Stimulated activated memory B cell treated with anti-CD40 and anti-IgM and Interleukin-4, amounts not matched to agents 10 μg/mL and 1 μg/mL and 100 μg/mL, for 72 hours (primary cell): ENCODE data around the gene KL.

Source experiments
- ATAC-seq: fragments of 150-1000 bp; cut with Tn5 transposase; 2 replicates; pipeline ENCODE4 v1.10.0; 2021
- H3K27ac Mint-ChIP-seq: one replicate; pipeline ENCODE4 v1.8.0; 2022; ENCODE audit warnings: mild to moderate bottlenecking, mixed read lengths
- H3K27me3 Mint-ChIP-seq: one replicate; pipeline ENCODE4 v1.8.0; 2022; ENCODE audit warnings: mixed read lengths
- H3K36me3 Mint-ChIP-seq: one replicate; pipeline ENCODE4 v1.8.0; 2022; ENCODE audit warnings: mixed read lengths
- H3K4me1 Mint-ChIP-seq: one replicate; pipeline ENCODE4 v1.8.0; 2022; ENCODE audit warnings: mixed read lengths
- H3K4me3 Mint-ChIP-seq: one replicate; pipeline ENCODE4 v1.8.0; 2022; ENCODE audit warnings: mild to moderate bottlenecking, moderate library complexity, mixed read lengths
- H3K9me3 Mint-ChIP-seq: one replicate; pipeline ENCODE4 v1.8.0; 2022; ENCODE audit warnings: mixed read lengths

Gene KL

GRCh38 chr13:33015791-33016323 lies 366 bp upstream of the KL start:
- Mint-ChIP-seq H3K4me3 (no peak overlapping the region), H3K36me3 (no peaks in the 10 kb centered on the region), H3K9me3 (peaks cover under 1% of the 10 kb centered on the region), H3K4me1 (peaks cover 18% of the 10 kb centered on the region), H3K27ac (no peak overlapping the region), H3K27me3 (peaks cover 68% of the 10 kb centered on the region)
- ATAC-seq = peak; percentile 5

- Mint-ChIP-seq H3K36me3 (no peaks in the 10 kb centered on the region), H3K27ac (no peak overlapping the region), H3K4me1 (peaks cover 18% of the 10 kb centered on the region), H3K4me3 (no peak overlapping the region), H3K9me3 (no peaks in the 10 kb centered on the region), H3K27me3 (peaks cover 75% of the 10 kb centered on the region)
- ATAC-seq = peak; percentile 53
These were observed 1.2 kb downstream of the KL start for GRCh38 chr13:33017323-33017929.

- H3K27ac Mint-ChIP-seq = no peak overlapping the region
- no peaks in the 10 kb centered on the region for H3K36me3 Mint-ChIP-seq
- no peaks in the 10 kb centered on the region for H3K9me3 Mint-ChIP-seq
- no peak overlapping the region for H3K4me3 Mint-ChIP-seq
- H3K4me1 Mint-ChIP-seq = peaks cover 18% of the 10 kb centered on the region
- peaks cover 69% of the 10 kb centered on the region for H3K27me3 Mint-ChIP-seq
- ATAC-seq = no peak
These were observed 2.7 kb downstream of the KL start for GRCh38 chr13:33018886-33019285.

DNA sequence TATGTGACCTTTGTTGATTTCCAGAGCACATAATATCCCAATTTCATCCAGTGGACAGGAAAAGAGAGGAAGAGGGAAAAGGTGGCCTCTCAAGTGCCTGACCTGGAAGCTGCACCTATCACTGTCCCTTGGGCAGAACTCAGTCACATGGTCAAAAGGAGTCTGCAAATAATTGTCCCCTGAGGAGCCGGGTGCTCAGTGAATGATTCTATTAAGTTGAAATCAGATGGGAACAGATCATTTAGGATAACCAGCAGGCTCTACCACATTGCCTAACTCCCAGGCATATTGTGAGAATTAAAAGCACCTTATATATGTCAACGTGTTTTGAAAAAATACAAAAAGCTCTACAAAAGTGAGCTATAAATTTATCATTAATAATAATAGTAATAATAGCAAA lies 6.8 kb downstream of the KL start:
- no peak for ATAC-seq
- Mint-ChIP-seq H3K27ac (no peak overlapping the region), H3K4me1 (no peaks in the 10 kb centered on the region), H3K4me3 (no peak overlapping the region), H3K9me3 (no peaks in the 10 kb centered on the region), H3K36me3 (no peaks in the 10 kb centered on the region), H3K27me3 (peaks cover 53% of the 10 kb centered on the region)

DNA sequence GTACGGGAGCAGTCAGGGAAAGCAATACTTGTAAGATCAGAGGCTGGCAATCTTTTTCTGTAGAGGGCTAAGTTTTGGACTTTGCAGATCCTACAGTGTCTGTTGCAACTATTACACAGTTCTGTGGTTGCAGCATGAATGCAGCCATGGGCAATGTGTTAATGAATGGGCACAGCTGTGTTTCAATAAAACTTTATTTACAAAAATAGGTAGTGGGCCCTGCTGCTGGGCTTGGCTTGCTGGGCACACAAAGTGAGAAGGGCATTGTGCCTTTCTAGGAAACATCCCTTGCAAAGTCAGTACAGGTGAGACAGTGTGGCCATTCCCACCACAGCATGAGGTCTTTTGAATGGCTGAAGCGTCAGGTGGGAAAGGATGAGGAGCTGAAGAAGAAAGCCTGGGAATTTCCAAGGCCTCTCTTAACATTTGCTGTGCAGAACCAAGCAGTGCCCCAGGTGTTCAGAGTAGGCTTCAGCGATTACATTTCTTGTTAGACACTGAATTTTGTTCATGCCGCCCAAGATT lies 9.1 kb downstream of the KL start:
- ATAC-seq = no peak
- Mint-ChIP-seq H3K9me3 (no peaks in the 10 kb centered on the region), H3K4me3 (no peak overlapping the region), H3K36me3 (no peaks in the 10 kb centered on the region), H3K27me3 (peaks cover 48% of the 10 kb centered on the region), H3K4me1 (no peaks in the 10 kb centered on the region), H3K27ac (no peak overlapping the region)

DNA sequence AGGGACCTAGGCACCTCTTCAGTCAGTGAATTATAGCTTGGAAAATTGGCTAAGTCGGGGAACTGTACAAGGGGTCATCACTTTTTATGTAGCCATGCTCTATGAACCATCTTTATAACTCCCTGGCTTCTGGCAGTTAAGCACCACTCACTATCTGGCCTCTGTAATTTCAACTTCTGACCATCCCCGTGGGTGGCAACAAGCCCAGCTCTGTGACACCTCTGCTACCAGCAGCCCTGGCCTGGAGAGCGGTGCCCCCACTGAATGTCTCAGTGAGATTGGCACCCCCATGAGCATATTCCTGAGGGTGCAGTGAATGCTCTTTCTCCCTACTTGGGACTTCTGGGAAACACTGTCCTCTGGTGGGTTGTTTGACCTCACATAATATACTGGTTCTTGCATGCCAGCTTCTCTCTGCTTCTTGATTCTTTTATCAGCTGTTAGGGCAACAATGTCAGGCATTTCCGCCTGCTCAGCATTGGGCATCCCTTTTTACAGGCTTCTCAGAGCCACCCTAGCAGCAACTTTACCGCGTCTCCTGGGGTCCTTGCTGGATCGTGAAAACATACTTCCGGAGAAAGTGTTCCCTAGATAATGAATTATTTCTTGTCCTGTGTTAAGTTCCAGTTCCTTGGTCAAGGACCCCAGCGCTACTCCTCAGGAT lies 10.4 kb downstream of the KL start:
- no peak for ATAC-seq
- Mint-ChIP-seq H3K36me3 (no peaks in the 10 kb centered on the region), H3K4me3 (no peak overlapping the region), H3K9me3 (no peaks in the 10 kb centered on the region), H3K27ac (no peak overlapping the region), H3K4me1 (no peaks in the 10 kb centered on the region), H3K27me3 (peaks cover 48% of the 10 kb centered on the region)

- no peaks in the 10 kb centered on the region for H3K36me3 Mint-ChIP-seq
- no peak for ATAC-seq
These were observed 12.4 kb downstream of the KL start for GRCh38 chr13:33028620-33029019.

DNA sequence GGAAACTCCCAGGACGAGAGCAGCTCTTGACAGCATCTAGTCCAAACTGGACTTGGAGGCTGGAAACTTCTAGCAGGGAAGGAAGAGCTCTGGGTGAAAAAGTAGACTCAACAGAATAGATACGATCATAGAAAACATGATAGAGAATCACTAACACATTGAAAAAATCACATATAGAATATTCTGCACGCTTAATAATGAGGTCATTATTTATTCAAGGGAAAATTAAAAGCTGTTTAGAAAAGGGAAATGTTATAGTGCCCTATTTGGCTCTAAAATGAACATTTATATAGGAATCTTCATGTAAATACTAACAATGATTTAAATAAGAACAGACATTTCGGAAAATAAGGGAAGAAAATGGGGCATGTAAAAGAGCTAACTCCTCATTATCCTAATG lies 15.1 kb downstream of the KL start:
- Mint-ChIP-seq H3K36me3 (no peaks in the 10 kb centered on the region), H3K4me1 (peaks cover 7% of the 10 kb centered on the region), H3K27ac (no peak overlapping the region), H3K27me3 (peaks cover 49% of the 10 kb centered on the region), H3K9me3 (peaks cover 2% of the 10 kb centered on the region), H3K4me3 (no peak overlapping the region)
- no peak for ATAC-seq

More at GRCh38 chr13:33028620-33029019, 12.4 kb downstream of the KL start:
- Mint-ChIP-seq H3K27me3 (peaks cover 56% of the 10 kb centered on the region), H3K4me3 (no peak overlapping the region), H3K27ac (no peak overlapping the region), H3K9me3 (peaks cover 2% of the 10 kb centered on the region), H3K4me1 (peaks cover 6% of the 10 kb centered on the region)

DNA sequence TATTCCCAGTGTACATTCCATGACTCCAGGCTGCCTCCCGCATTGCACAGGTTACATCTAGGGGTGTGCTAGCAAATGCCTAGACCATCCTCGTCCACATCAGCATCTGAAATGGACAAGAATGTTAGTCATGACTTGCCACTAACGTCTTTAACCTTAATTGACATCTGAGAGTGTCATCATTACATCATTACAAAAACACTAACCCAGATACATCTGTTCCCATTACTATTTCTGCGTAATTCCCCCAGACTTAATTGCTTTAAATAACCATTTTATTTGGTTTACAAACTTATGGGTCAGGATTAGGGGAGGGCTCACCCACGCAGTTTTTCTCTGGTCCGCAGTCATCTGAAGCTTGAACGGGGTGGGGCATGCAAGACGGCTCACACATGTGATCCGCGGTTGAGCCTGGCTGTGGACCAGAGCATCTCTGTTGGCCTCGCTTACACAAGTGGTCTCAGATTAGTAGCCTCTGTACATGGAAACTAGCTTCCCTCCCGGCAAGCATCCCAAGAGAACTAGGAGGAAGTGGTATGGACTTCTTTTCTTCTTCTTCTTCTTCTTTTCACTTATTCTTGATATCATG lies 15.9 kb downstream of the KL start:
- H3K4me3 Mint-ChIP-seq = no peak overlapping the region

GRCh38 chr13:33033051-33033812 lies 17.0 kb downstream of the KL start:
- Mint-ChIP-seq H3K36me3 (no peaks in the 10 kb centered on the region), H3K27me3 (peaks cover 43% of the 10 kb centered on the region), H3K4me3 (peak overlapping the region; percentile 84), H3K9me3 (peaks cover 2% of the 10 kb centered on the region), H3K4me1 (peaks cover 7% of the 10 kb centered on the region), H3K27ac (peak overlapping the region; percentile 37)
- peak; percentile 48 for ATAC-seq

More for the DNA sequence above, 15.9 kb downstream of the KL start:
- H3K27me3 Mint-ChIP-seq = peaks cover 49% of the 10 kb centered on the region
- no peaks in the 10 kb centered on the region for H3K36me3 Mint-ChIP-seq
- no peak for ATAC-seq
- H3K27ac Mint-ChIP-seq = no peak overlapping the region
- peaks cover 7% of the 10 kb centered on the region for H3K4me1 Mint-ChIP-seq
- peaks cover 2% of the 10 kb centered on the region for H3K9me3 Mint-ChIP-seq

GRCh38 chr13:33033986-33034385 lies 17.8 kb downstream of the KL start:
- no peak overlapping the region for H3K4me3 Mint-ChIP-seq

DNA sequence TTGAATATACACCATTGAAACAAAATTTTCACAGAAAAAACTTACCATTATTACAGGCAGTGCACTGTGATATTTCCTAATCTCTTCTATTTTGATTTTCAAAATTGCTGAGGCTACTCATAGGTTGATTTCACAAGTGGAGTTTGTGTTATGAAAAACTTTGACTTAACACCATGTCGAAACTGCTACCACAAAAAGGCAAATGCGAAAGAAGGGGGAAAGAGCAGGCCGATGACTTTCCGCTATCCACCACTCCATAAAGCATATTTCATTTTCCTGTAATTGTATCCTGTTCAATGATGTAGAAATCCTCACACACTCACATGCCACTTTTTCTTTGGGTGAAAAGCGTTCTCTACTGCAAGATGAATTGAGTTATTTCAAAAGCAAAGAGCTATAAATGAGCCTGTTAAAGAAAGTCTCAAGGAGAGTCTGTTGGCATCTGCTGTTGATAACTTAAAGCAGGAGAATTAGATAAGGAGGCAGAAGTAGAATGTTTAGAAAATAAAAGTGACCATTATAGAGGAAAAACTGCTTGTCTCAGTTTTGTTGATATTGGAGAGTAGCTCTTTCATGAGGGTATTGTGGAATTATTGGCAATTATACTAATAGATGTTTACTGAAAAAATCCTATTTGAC lies 18.8 kb downstream of the KL start:
- Mint-ChIP-seq H3K4me3 (no peak overlapping the region), H3K9me3 (peaks cover 2% of the 10 kb centered on the region), H3K27ac (no peak overlapping the region), H3K27me3 (peaks cover 37% of the 10 kb centered on the region), H3K36me3 (no peaks in the 10 kb centered on the region), H3K4me1 (peaks cover 7% of the 10 kb centered on the region)
- no peak for ATAC-seq

More at GRCh38 chr13:33033986-33034385, 17.8 kb downstream of the KL start:
- H3K9me3 Mint-ChIP-seq = peaks cover 2% of the 10 kb centered on the region
- peaks cover 38% of the 10 kb centered on the region for H3K27me3 Mint-ChIP-seq
- ATAC-seq = no peak
- peak overlapping the region; percentile 37 for H3K27ac Mint-ChIP-seq
- peaks cover 7% of the 10 kb centered on the region for H3K4me1 Mint-ChIP-seq
- no peaks in the 10 kb centered on the region for H3K36me3 Mint-ChIP-seq

- peaks cover 12% of the 10 kb centered on the region for H3K27me3 Mint-ChIP-seq
- no peak overlapping the region for H3K4me3 Mint-ChIP-seq
- H3K4me1 Mint-ChIP-seq = peaks cover 7% of the 10 kb centered on the region
- no peak for ATAC-seq
- H3K27ac Mint-ChIP-seq = no peak overlapping the region
- H3K36me3 Mint-ChIP-seq = no peaks in the 10 kb centered on the region
- H3K9me3 Mint-ChIP-seq = peaks cover 2% of the 10 kb centered on the region
These were observed 21.4 kb downstream of the KL start for GRCh38 chr13:33037673-33038072.

DNA sequence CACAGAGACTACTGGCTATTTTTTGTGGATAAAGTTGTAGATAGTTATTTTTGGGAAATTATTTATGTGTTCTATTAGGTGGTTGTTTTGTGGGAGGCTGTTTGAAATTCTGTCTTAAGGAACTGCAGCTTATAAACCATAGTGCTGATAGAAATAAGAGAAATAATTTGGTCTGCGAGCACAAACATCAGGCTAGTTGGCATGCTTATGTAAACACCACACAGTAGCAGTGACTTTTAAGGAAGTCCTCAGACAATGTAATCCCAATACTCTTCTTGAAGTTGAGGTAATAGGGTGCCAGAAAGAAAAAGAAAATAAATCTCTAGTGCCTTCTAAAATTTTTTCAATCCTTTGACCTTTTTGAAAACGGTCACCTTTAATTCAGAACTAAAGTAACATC lies 23.9 kb downstream of the KL start:
- peak; percentile 24 for ATAC-seq
- no peaks in the 10 kb centered on the region for H3K4me1 Mint-ChIP-seq
- H3K27ac Mint-ChIP-seq = no peak overlapping the region
- no peaks in the 10 kb centered on the region for H3K36me3 Mint-ChIP-seq
- no peak overlapping the region for H3K4me3 Mint-ChIP-seq
- H3K27me3 Mint-ChIP-seq = no peaks in the 10 kb centered on the region
- no peaks in the 10 kb centered on the region for H3K9me3 Mint-ChIP-seq
